Neural cell (in vitro differentiated cells): ENCODE measurements around the gene GRM4. TPM values are rescaled to one million over a fixed set of nuclear protein-coding genes. Genes with fewer than 3 reads are reported as not detected.

Source experiments
- H2AFZ ChIP-seq: fragments of 200-600, 300-800 bp; sonication (generic), shearing (Covaris generic); 2 replicates; pipeline ENCODE4 v1.6.0; 2014; ENCODE audit warnings: low read depth, mild to moderate bottlenecking, antibody characterized with exemption, low read length, moderate library complexity
- H3F3A ChIP-seq: fragments of 200-600 bp; shearing (Covaris generic); 2 replicates; pipeline ENCODE4 v1.6.1; 2016; ENCODE audit warnings: mild to moderate bottlenecking, moderate library complexity, mixed read lengths, antibody characterized with exemption, low read length; ENCODE audit not compliant: insufficient read depth, poor library complexity, severe bottlenecking
- H3K27ac ChIP-seq: fragments of 200-600, 300-800 bp; sonication (generic), shearing (Covaris generic); 2 replicates; pipeline ENCODE4 v1.5.1; 2014; ENCODE audit warnings: mild to moderate bottlenecking, low read length, moderate library complexity
- H3K27me3 ChIP-seq: fragments of 300-800, 200-600 bp; sonication (generic), shearing (Covaris generic); 2 replicates; pipeline ENCODE4 v1.6.0; 2014; ENCODE audit warnings: mild to moderate bottlenecking, low read depth, low read length, moderate library complexity; ENCODE audit not compliant: insufficient read depth
- H3K36me3 ChIP-seq: fragments of 300-800, 200-600 bp; sonication (generic), shearing (Covaris generic); 2 replicates; pipeline ENCODE4 v1.5.1; 2014; ENCODE audit warnings: mild to moderate bottlenecking, antibody characterized with exemption, low read length, moderate library complexity; ENCODE audit not compliant: insufficient read depth
- H3K4me2 ChIP-seq: fragments of 300-800, 200-600 bp; sonication (generic), shearing (Covaris generic); 2 replicates; pipeline ENCODE4 v1.6.0; 2014; ENCODE audit warnings: mild to moderate bottlenecking, low read length
- H3K4me3 ChIP-seq: fragments of 300-800, 200-600 bp; sonication (generic), shearing (Covaris generic); 2 replicates; pipeline ENCODE4 v1.5.1; 2014; ENCODE audit warnings: mild to moderate bottlenecking, low read length, moderate library complexity
- H3K79me2 ChIP-seq: fragments of 200-600 bp; shearing (Covaris generic); replicated peaks from 2 replicates; pipeline ENCODE4 v1.6.0; 2014; ENCODE audit warnings: mild to moderate bottlenecking, low read length, moderate library complexity; ENCODE audit not compliant: insufficient read depth
- H3K9ac ChIP-seq: fragments of 300-800, 200-600 bp; sonication (generic), shearing (Covaris generic); 2 replicates; pipeline ENCODE4 v1.6.1; 2016; ENCODE audit warnings: mild to moderate bottlenecking, low read length, mixed read lengths
- H3K9me2 ChIP-seq: fragments of 200-600 bp; shearing (Covaris generic); 2 replicates; pipeline ENCODE4 v1.6.1; 2016; ENCODE audit warnings: mild to moderate bottlenecking, low read length, mixed read lengths; ENCODE audit not compliant: insufficient read depth
- H3K9me3 ChIP-seq: fragments of 200-600, 300-800 bp; sonication (generic), shearing (Covaris generic); 2 replicates; pipeline ENCODE4 v1.6.1; 2016; ENCODE audit warnings: mild to moderate bottlenecking, mixed run types, low read length, moderate library complexity, mixed read lengths
- H4K20me1 ChIP-seq: fragments of 200-600 bp; shearing (Covaris generic); 2 replicates; pipeline ENCODE4 v1.6.1; 2016; ENCODE audit warnings: mild to moderate bottlenecking, mixed run types; ENCODE audit not compliant: insufficient read depth
- EP300 ChIP-seq: fragments of 450-650 bp; conservative IDR thresholded peaks from 2 replicates; pipeline ENCODE4 v1.6.1; 2014; ENCODE audit warnings: antibody characterized with exemption, mild to moderate bottlenecking, moderate library complexity; ENCODE audit not compliant: poor library complexity, severe bottlenecking
- EZH2 ChIP-seq: fragments of 200-600, 300-800 bp; shearing (Covaris generic), sonication (generic); IDR thresholded peaks from 2 replicates; pipeline ENCODE4 v1.6.1; 2014; ENCODE audit warnings: antibody characterized with exemption, low read length, borderline replicate concordance, mild to moderate bottlenecking; ENCODE audit not compliant: insufficient read depth, poor library complexity, severe bottlenecking
- MXI1 ChIP-seq: fragments of 450-650 bp; conservative IDR thresholded peaks from 2 replicates; pipeline ENCODE4 v1.6.1; 2014; ENCODE audit warnings: antibody characterized with exemption, mild to moderate bottlenecking; ENCODE audit not compliant: poor library complexity, severe bottlenecking
- POLR2AphosphoS5 ChIP-seq: IDR thresholded peaks from 2 replicates; pipeline ENCODE4 v1.6.1; 2012
- RAD21 ChIP-seq: fragments of 450-650 bp; conservative IDR thresholded peaks from 2 replicates; pipeline ENCODE4 v1.6.1; 2014; ENCODE audit warnings: antibody characterized with exemption, mild to moderate bottlenecking, moderate library complexity
- SMC3 ChIP-seq: fragments of 450-650 bp; conservative IDR thresholded peaks from 2 replicates; pipeline ENCODE4 v1.6.1; 2014; ENCODE audit warnings: antibody characterized with exemption, mild to moderate bottlenecking, moderate library complexity; ENCODE audit not compliant: poor library complexity
- TAF1 ChIP-seq: IDR thresholded peaks from 2 replicates; pipeline ENCODE4 v1.6.1; 2012; ENCODE audit warnings: low read depth
- polyA plus RNA-seq: library from polyadenylated mRNA; depleted of rRNA; stranded (reverse); fragments of >200 nt; gene quantifications from 2 replicates; pipeline ENCODE4 v1.2.3, GENCODE V29; 2014
- TF ChIP-seq, protein P1 (sequence below): IDR thresholded peaks from 2 replicates; pipeline ENCODE4 v1.6.1; 2012; ENCODE audit warnings: borderline replicate concordance
- TF ChIP-seq, protein P2 (sequence below): fragments of 450-650 bp; IDR thresholded peaks from 2 replicates; pipeline ENCODE4 v1.5.1; 2014; ENCODE audit warnings: antibody characterized with exemption, mild to moderate bottlenecking, moderate library complexity; ENCODE audit not compliant: poor library complexity, severe bottlenecking

Gene GRM4
- polyA plus RNA-seq, 1 donor from 2014 or later: 2.1 TPM

DNA sequence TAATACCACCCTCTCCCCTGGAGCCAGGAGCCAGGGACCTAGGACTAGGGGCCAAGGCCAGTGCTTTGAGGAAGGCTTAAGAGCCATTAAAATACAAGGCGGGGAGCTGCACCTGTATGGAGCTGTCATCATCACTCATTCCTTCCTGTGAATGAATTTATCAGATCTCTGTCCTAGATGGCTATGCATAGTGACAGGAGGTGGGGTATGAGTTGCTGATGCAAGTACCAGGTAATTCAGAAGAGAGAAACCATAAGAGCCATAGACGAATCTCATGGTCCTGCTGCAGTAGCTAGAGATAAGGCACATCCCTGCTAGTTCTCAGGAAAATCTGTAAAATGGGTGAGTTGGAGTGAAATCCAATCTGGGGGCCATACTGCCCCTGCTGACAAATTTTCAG is 10.3 kb downstream of the GRM4 start:
- H3K9ac ChIP-seq: no peak overlapping the region
- no peaks in the 10 kb centered on the region for H4K20me1 ChIP-seq
- H3K4me3 ChIP-seq: no peak overlapping the region

DNA sequence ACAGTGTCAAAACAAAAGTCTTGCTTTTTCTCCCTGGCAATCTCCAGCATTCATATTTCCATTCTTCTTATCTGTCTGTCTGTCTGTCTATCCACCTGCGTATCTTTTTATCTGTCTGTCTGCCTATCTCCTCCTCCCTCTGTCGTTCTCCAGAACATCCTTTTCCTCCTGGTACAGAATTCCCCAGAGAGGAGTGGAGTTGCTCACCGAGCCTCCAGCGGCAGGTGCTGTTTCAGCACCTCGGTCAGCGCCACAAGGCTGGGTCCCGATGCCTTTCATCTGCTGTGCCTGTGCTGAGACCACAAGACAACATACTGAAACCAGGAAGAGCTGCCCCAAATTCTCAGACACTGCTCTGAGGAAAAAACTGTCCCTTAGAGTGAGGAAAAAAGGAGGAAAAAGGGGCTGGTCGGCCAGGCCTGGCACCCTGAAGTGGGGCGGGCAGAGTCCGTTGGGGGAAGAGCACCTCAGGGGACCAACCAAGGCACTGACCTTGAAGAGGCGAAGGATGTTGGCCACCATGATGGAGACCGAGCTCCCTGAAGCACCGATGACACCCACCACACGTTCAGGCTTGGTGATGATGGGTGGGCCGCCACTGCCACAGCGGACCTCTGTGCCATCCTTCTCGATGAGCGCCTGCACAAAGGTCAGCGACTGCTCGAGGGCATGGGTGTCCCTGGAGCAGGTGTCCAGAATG is 13.3 kb downstream of the GRM4 start:
- no peaks in the 10 kb centered on the region for H3K9me2 ChIP-seq
- no peak overlapping the region for H2AFZ ChIP-seq
- H3K36me3 ChIP-seq: no peaks in the 10 kb centered on the region
- H3K27me3 ChIP-seq: no peaks in the 10 kb centered on the region
- H3K27ac ChIP-seq: no peak overlapping the region
- no peak for TF ChIP-seq EP300
- TF ChIP-seq RAD21: peak; percentile 30
- no peak for TF ChIP-seq POLR2AphosphoS5
- TF ChIP-seq, protein P1, sequence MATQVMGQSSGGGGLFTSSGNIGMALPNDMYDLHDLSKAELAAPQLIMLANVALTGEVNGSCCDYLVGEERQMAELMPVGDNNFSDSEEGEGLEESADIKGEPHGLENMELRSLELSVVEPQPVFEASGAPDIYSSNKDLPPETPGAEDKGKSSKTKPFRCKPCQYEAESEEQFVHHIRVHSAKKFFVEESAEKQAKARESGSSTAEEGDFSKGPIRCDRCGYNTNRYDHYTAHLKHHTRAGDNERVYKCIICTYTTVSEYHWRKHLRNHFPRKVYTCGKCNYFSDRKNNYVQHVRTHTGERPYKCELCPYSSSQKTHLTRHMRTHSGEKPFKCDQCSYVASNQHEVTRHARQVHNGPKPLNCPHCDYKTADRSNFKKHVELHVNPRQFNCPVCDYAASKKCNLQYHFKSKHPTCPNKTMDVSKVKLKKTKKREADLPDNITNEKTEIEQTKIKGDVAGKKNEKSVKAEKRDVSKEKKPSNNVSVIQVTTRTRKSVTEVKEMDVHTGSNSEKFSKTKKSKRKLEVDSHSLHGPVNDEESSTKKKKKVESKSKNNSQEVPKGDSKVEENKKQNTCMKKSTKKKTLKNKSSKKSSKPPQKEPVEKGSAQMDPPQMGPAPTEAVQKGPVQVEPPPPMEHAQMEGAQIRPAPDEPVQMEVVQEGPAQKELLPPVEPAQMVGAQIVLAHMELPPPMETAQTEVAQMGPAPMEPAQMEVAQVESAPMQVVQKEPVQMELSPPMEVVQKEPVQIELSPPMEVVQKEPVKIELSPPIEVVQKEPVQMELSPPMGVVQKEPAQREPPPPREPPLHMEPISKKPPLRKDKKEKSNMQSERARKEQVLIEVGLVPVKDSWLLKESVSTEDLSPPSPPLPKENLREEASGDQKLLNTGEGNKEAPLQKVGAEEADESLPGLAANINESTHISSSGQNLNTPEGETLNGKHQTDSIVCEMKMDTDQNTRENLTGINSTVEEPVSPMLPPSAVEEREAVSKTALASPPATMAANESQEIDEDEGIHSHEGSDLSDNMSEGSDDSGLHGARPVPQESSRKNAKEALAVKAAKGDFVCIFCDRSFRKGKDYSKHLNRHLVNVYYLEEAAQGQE: peak; percentile 86
- no peak for TF ChIP-seq TAF1
- TF ChIP-seq SMC3: no peak
- no peak for TF ChIP-seq EZH2
- TF ChIP-seq, protein P2, sequence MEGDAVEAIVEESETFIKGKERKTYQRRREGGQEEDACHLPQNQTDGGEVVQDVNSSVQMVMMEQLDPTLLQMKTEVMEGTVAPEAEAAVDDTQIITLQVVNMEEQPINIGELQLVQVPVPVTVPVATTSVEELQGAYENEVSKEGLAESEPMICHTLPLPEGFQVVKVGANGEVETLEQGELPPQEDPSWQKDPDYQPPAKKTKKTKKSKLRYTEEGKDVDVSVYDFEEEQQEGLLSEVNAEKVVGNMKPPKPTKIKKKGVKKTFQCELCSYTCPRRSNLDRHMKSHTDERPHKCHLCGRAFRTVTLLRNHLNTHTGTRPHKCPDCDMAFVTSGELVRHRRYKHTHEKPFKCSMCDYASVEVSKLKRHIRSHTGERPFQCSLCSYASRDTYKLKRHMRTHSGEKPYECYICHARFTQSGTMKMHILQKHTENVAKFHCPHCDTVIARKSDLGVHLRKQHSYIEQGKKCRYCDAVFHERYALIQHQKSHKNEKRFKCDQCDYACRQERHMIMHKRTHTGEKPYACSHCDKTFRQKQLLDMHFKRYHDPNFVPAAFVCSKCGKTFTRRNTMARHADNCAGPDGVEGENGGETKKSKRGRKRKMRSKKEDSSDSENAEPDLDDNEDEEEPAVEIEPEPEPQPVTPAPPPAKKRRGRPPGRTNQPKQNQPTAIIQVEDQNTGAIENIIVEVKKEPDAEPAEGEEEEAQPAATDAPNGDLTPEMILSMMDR: peak; percentile 44
- no peak for TF ChIP-seq MXI1
- no peaks in the 10 kb centered on the region for H4K20me1 ChIP-seq
- H3K9me3 ChIP-seq: no peaks in the 10 kb centered on the region
- peak overlapping the region; percentile 40 for H3K4me3 ChIP-seq
- H3K79me2 ChIP-seq: no peaks in the 10 kb centered on the region
- peak overlapping the region; percentile 19 for H3K4me2 ChIP-seq
- no peak overlapping the region for H3K9ac ChIP-seq
- H3F3A ChIP-seq: no peaks in the 10 kb centered on the region

More for the DNA sequence above, 10.3 kb downstream of the GRM4 start:
- no peak overlapping the region for H3K4me2 ChIP-seq
- H2AFZ ChIP-seq: no peak overlapping the region
- no peaks in the 10 kb centered on the region for H3K27me3 ChIP-seq
- no peak for TF ChIP-seq SMC3
- TF ChIP-seq TAF1: no peak
- TF ChIP-seq EZH2: no peak
- TF ChIP-seq, protein P1: no peak
- TF ChIP-seq MXI1: no peak
- no peaks in the 10 kb centered on the region for H3K79me2 ChIP-seq
- no peaks in the 10 kb centered on the region for H3K36me3 ChIP-seq
- H3F3A ChIP-seq: no peaks in the 10 kb centered on the region
- no peaks in the 10 kb centered on the region for H3K9me3 ChIP-seq
- no peaks in the 10 kb centered on the region for H3K9me2 ChIP-seq
- no peak overlapping the region for H3K27ac ChIP-seq
